Activated naive CD8-positive, alpha-beta T cell treated with anti-CD3 and anti-CD28 coated beads, Interleukin-2, amount 50 U/mL, for 16 hours (primary cell): ENCODE data around the gene DHRS4L2.

ENCODE experiments used
- DNase-seq: peaks from one replicate; pipeline ENCODE4 v3.0.0-alpha.2; 2020; ENCODE audit warnings: low read depth, low spot score

Gene DHRS4L2

DNA sequence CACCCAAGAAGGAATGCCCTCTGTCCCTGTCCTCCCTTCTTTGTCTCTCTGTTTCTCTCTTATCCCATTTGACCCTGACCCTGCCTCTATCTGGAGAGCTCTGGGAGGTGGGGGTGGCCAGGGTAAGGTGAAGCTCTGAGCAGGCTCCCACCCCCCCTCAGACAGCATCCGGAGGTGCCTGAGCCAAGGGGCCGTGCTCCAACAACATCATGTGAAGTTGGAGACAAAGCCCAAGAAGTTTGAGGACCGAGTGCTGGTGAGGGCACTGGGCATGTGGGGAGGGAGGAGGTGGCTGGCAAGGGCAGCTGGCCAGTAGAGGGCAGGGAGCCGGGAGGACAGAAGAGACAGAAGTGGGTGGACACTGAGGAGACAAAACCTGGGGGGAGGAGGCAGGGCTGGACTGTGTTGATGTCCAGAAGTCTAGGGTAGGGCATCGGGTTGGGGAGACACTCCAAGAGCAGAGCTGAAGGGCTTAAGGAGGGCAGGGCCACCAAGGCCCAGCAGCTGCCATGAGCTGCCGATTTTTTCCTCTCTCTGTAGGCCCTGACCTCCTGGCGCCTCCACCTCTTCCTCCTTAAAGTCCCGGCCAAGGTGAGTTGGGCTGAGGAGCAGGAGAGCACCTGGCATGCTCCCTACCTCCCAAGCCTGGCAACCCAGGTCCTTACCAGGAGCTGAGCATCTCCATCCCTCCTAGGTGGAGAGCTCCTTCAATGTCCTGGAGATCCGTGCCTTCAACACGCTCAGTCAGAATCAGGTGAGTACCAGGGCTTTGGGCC is 65.0 kb downstream of the DHRS4L2 start:
- no peak for DNase-seq

GRCh38 chr14:24054324-24054641 is 65.6 kb downstream of the DHRS4L2 start:
- DNase-seq, result no peak

DNA sequence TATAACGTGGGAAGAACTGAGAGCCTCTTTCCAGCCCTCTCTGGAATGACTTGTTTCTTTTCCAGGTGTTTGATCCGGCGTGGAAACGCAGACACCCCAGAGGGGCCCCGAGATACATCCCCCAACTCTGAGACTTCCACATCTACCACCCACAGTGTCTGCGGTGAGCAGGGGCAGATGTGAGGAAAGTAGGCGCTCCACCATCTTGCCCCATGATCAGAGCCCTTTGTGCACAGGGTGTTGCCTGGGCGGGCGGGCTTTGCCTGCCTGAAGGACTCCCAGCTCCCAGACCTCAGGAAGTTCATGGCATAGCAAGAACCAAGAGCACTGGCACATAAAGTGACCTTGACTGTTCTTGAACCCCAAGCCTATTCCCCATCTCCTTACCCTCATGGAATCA is 65.9 kb downstream of the DHRS4L2 start:
- DNase-seq, result no peak
